GM23338 (cell line): ENCODE data around the gene PNPT1. TPM values are rescaled to one million over a fixed set of nuclear protein-coding genes. Genes with fewer than 3 reads are reported as not detected.

Experiments
- ATAC-seq: fragments of 200-7000 bp; cut with Tn5 transposase; 3 replicates; pipeline ENCODE4 v1.9.1; 2020
- DNase-seq: peaks from one replicate; pipeline ENCODE4 v3.0.0-alpha.2; 2015; ENCODE audit warnings: low spot score
- H2AFZ ChIP-seq: fragments of 200-600 bp; sonication (generic); 2 replicates; pipeline ENCODE4 v1.8.0; 2016; ENCODE audit warnings: antibody characterized with exemption, mild to moderate bottlenecking, moderate library complexity
- H3F3A ChIP-seq: fragments of 200-600 bp; sonication (generic); replicated peaks from 2 replicates; pipeline ENCODE4 v1.8.0; 2017; ENCODE audit warnings: antibody characterized with exemption, mixed run types, low read depth
- H3K27ac ChIP-seq: fragments of 200-600 bp; sonication (generic); 2 replicates; pipeline ENCODE4 v1.6.1; 2016; ENCODE audit warnings: low read depth
- H3K27me3 ChIP-seq: fragments of 200-600 bp; sonication (generic); 2 replicates; pipeline ENCODE4 v1.8.0; 2016; ENCODE audit warnings: mild to moderate bottlenecking, mixed run types, moderate library complexity; ENCODE audit not compliant: insufficient read depth
- H3K36me3 ChIP-seq: fragments of 200-600 bp; sonication (generic); 2 replicates; pipeline ENCODE4 v1.8.0; 2016; ENCODE audit warnings: mild to moderate bottlenecking; ENCODE audit not compliant: insufficient read depth
- H3K4me1 ChIP-seq: fragments of 200-600 bp; sonication (generic); 2 replicates; pipeline ENCODE4 v1.8.0; 2016; ENCODE audit warnings: mild to moderate bottlenecking, moderate library complexity; ENCODE audit not compliant: insufficient read depth
- H3K4me2 ChIP-seq: fragments of 200-600 bp; sonication (generic); 2 replicates; pipeline ENCODE4 v1.7.1; 2017; ENCODE audit warnings: mixed run types
- H3K4me3 ChIP-seq: fragments of 200-600 bp; sonication (generic); 2 replicates; pipeline ENCODE4 v1.6.1; 2016; ENCODE audit warnings: mixed run types
- H3K79me2 ChIP-seq: fragments of 200-600 bp; sonication (generic); replicated peaks from 2 replicates; pipeline ENCODE4 v1.8.0; 2017; ENCODE audit warnings: mild to moderate bottlenecking; ENCODE audit not compliant: insufficient read depth
- H3K9me2 ChIP-seq: fragments of 200-600 bp; sonication (generic); 2 replicates; pipeline ENCODE4 v1.8.0; 2017; ENCODE audit not compliant: insufficient read depth
- H4K20me1 ChIP-seq: fragments of 200-600 bp; sonication (generic); replicated peaks from 2 replicates; pipeline ENCODE4 v1.8.0; 2017; ENCODE audit warnings: mild to moderate bottlenecking; ENCODE audit not compliant: insufficient read depth
- H3K27ac Mint-ChIP-seq: 2 replicates; pipeline ENCODE4 v1.8.0; 2020; ENCODE audit warnings: inconsistent platforms, mild to moderate bottlenecking, moderate library complexity, mixed read lengths
- H3K27me3 Mint-ChIP-seq: 3 replicates; pipeline ENCODE4 v1.8.0; 2022; ENCODE audit warnings: low read depth, mild to moderate bottlenecking, moderate library complexity, mixed read lengths, inconsistent platforms; ENCODE audit not compliant: insufficient read depth, poor library complexity
- H3K36me3 Mint-ChIP-seq: 3 replicates; pipeline ENCODE4 v1.8.0; 2021; ENCODE audit warnings: low read depth, mild to moderate bottlenecking, inconsistent platforms, moderate library complexity, mixed read lengths
- H3K4me1 Mint-ChIP-seq: 3 replicates; pipeline ENCODE4 v1.8.0; 2020; ENCODE audit warnings: mild to moderate bottlenecking, inconsistent platforms, mixed read lengths
- H3K4me3 Mint-ChIP-seq: 3 replicates; pipeline ENCODE4 v1.8.0; 2021; ENCODE audit warnings: moderate library complexity, mild to moderate bottlenecking, inconsistent platforms, mixed read lengths
- H3K9me3 Mint-ChIP-seq: 3 replicates; pipeline ENCODE4 v1.8.0; 2020; ENCODE audit warnings: moderate library complexity, mild to moderate bottlenecking, inconsistent platforms, mixed read lengths
- CREB1 ChIP-seq: fragments of 250-450 bp; sonication (Bioruptor Pico); IDR thresholded peaks from 2 replicates; pipeline ENCODE4 v1.5.0; 2020; ENCODE audit warnings: low read depth, mild to moderate bottlenecking, moderate library complexity
- EZH2 ChIP-seq: fragments of 200-600 bp; sonication (generic); IDR thresholded peaks from one replicate; pipeline ENCODE4 v1.8.0; 2017; ENCODE audit warnings: antibody characterized with exemption, mild to moderate bottlenecking, low read depth; ENCODE audit not compliant: unreplicated experiment
- EZH2phosphoT487 ChIP-seq: fragments of 200-600 bp; sonication (generic); IDR thresholded peaks from one replicate; pipeline ENCODE4 v1.8.1; 2018; ENCODE audit warnings: antibody characterized with exemption; ENCODE audit not compliant: unreplicated experiment
- JUNB ChIP-seq: IDR thresholded peaks from one replicate; pipeline ENCODE4 v1.6.1; 2016; ENCODE audit warnings: antibody characterized with exemption; ENCODE audit not compliant: unreplicated experiment
- NANOG ChIP-seq: IDR thresholded peaks from 2 replicates; pipeline ENCODE4 v1.6.1; 2016; ENCODE audit warnings: antibody characterized with exemption, borderline replicate concordance
- POLR2AphosphoS5 ChIP-seq: IDR thresholded peaks from 2 replicates; pipeline ENCODE4 v1.6.1; 2016; ENCODE audit warnings: antibody characterized with exemption, low read depth
- REST ChIP-seq: IDR thresholded peaks from one replicate; pipeline ENCODE4 v1.6.1; 2018; ENCODE audit warnings: antibody characterized with exemption; ENCODE audit not compliant: unreplicated experiment
- STAT1 ChIP-seq: IDR thresholded peaks from one replicate; pipeline ENCODE4 v1.6.1; 2016; ENCODE audit warnings: antibody characterized with exemption; ENCODE audit not compliant: unreplicated experiment
- ZNF114 ChIP-seq: fragments of 250-450 bp; sonication (Bioruptor Pico); IDR thresholded peaks from 2 replicates; pipeline ENCODE4 v1.5.0; 2020; ENCODE audit warnings: mild to moderate bottlenecking, moderate library complexity
- ZNF331 ChIP-seq: fragments of 250-450 bp; sonication (Bioruptor Pico); IDR thresholded peaks from 2 replicates; pipeline ENCODE4 v1.5.0; 2020; ENCODE audit warnings: low read depth, mild to moderate bottlenecking, moderate library complexity
- polyA plus RNA-seq: library from polyadenylated mRNA; unstranded; fragments of >200 nt; fragmentation: Nextera tagmentation; extraction: Ambion mirVana; gene quantifications from 2 replicates; pipeline ENCODE4 v1.2.1, GENCODE V29; 2016
- total RNA-seq: library from RNA; depleted of rRNA; stranded (reverse); fragments of >200 nt; shearing (Covaris generic); gene quantifications from 2 replicates; pipeline ENCODE4 v1.2.3, GENCODE V29; 2014
- TF ChIP-seq, protein P1 (sequence below): fragments of 250-450 bp; sonication (Bioruptor Pico); IDR thresholded peaks from 2 replicates; pipeline ENCODE4 v1.5.0; 2020; ENCODE audit warnings: mild to moderate bottlenecking, moderate library complexity
- TF ChIP-seq, protein P2 (sequence below): IDR thresholded peaks from 2 replicates; pipeline ENCODE4 v1.6.1; 2016; ENCODE audit warnings: antibody characterized with exemption
- TF ChIP-seq, protein P3 (sequence below), 2 experiments: fragments of 200-600 bp in 1 of 2; sonication (generic) in 1 of 2; conservative IDR thresholded peaks; 2 replicates each; pipeline versions ENCODE4 v1.5.1 to v1.6.1; 2016 to 2017; ENCODE audit warnings: antibody characterized with exemption in 2 of 2, low read depth in 2 of 2, mild to moderate bottlenecking in 2 of 2, moderate library complexity in 1 of 2

PNPT1 gene
- total and polyA plus RNA-seq, 2 experiments from 2014 or later, result 31.1 to 34.6 TPM

DNA sequence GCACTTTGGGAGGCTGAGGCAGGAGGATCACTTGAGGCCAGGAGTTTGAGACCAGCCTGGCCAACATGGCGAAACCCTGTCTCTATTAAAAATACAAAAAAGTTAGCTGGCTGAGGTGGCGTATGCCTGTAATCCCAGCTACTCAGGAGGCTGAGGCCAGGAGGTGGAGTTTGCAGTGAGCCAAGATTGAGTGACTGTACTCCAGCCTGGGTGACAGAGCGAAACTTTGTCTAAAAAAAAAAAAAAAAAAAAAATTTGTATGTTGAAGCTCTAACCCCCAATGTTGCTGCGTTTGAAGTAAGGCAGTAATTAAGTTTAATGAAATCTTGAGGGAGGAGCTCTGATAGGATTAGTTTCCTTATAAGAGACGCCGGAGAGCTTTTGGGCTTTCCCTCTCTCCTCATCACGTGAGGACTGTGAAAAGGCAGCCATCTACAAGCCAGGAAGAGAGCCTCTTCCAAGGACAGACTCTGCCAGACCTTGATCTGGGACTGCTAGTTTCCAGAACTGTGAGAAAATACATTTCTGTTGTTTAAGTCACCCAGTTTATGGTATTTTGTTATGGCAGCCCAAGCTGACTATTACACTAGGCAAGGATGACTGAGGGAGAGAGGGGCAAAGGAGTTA lies 11.5 kb upstream of the PNPT1 start:
- no peak overlapping the region for H3K27ac ChIP-seq
- no peaks in the 10 kb centered on the region for H4K20me1 ChIP-seq
- Mint-ChIP-seq H3K4me3 (no peak overlapping the region), H3K36me3 (no peaks in the 10 kb centered on the region), H3K9me3 (no peaks in the 10 kb centered on the region; the same call in 2 of the 3 replicates), H3K27me3 (no peaks in the 10 kb centered on the region), H3K4me1 (no peaks in the 10 kb centered on the region), H3K27ac (no peak overlapping the region)
- no peak for TF ChIP-seq STAT1
- TF ChIP-seq, protein P1, sequence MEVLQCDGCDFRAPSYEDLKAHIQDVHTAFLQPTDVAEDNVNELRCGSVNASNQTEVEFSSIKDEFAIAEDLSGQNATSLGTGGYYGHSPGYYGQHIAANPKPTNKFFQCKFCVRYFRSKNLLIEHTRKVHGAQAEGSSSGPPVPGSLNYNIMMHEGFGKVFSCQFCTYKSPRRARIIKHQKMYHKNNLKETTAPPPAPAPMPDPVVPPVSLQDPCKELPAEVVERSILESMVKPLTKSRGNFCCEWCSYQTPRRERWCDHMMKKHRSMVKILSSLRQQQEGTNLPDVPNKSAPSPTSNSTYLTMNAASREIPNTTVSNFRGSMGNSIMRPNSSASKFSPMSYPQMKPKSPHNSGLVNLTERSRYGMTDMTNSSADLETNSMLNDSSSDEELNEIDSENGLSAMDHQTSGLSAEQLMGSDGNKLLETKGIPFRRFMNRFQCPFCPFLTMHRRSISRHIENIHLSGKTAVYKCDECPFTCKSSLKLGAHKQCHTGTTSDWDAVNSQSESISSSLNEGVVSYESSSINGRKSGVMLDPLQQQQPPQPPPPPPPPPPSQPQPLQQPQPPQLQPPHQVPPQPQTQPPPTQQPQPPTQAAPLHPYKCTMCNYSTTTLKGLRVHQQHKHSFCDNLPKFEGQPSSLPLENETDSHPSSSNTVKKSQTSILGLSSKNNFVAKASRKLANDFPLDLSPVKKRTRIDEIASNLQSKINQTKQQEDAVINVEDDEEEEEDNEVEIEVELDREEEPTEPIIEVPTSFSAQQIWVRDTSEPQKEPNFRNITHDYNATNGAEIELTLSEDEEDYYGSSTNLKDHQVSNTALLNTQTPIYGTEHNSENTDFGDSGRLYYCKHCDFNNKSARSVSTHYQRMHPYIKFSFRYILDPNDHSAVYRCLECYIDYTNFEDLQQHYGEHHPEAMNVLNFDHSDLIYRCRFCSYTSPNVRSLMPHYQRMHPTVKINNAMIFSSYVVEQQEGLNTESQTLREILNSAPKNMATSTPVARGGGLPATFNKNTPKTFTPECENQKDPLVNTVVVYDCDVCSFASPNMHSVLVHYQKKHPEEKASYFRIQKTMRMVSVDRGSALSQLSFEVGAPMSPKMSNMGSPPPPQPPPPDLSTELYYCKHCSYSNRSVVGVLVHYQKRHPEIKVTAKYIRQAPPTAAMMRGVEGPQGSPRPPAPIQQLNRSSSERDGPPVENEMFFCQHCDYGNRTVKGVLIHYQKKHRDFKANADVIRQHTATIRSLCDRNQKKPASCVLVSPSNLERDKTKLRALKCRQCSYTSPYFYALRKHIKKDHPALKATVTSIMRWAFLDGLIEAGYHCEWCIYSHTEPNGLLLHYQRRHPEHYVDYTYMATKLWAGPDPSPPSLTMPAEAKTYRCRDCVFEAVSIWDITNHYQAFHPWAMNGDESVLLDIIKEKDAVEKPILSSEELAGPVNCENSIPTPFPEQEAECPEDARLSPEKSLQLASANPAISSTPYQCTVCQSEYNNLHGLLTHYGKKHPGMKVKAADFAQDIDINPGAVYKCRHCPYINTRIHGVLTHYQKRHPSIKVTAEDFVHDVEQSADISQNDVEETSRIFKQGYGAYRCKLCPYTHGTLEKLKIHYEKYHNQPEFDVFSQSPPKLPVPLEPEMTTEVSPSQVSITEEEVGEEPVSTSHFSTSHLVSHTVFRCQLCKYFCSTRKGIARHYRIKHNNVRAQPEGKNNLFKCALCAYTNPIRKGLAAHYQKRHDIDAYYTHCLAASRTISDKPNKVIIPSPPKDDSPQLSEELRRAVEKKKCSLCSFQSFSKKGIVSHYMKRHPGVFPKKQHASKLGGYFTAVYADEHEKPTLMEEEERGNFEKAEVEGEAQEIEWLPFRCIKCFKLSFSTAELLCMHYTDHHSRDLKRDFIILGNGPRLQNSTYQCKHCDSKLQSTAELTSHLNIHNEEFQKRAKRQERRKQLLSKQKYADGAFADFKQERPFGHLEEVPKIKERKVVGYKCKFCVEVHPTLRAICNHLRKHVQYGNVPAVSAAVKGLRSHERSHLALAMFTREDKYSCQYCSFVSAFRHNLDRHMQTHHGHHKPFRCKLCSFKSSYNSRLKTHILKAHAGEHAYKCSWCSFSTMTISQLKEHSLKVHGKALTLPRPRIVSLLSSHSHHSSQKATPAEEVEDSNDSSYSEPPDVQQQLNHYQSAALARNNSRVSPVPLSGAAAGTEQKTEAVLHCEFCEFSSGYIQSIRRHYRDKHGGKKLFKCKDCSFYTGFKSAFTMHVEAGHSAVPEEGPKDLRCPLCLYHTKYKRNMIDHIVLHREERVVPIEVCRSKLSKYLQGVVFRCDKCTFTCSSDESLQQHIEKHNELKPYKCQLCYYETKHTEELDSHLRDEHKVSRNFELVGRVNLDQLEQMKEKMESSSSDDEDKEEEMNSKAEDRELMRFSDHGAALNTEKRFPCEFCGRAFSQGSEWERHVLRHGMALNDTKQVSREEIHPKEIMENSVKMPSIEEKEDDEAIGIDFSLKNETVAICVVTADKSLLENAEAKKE (CRISPR knock-in tag), result no peak
- no peak for TF ChIP-seq REST
- TF ChIP-seq EZH2, result no peak
- TF ChIP-seq ZNF114 (CRISPR knock-in tag), result no peak
- TF ChIP-seq CREB1 (CRISPR knock-in tag), result no peak
- TF ChIP-seq, protein P2, sequence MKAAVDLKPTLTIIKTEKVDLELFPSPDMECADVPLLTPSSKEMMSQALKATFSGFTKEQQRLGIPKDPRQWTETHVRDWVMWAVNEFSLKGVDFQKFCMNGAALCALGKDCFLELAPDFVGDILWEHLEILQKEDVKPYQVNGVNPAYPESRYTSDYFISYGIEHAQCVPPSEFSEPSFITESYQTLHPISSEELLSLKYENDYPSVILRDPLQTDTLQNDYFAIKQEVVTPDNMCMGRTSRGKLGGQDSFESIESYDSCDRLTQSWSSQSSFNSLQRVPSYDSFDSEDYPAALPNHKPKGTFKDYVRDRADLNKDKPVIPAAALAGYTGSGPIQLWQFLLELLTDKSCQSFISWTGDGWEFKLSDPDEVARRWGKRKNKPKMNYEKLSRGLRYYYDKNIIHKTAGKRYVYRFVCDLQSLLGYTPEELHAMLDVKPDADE, result no peak
- TF ChIP-seq, protein P3, sequence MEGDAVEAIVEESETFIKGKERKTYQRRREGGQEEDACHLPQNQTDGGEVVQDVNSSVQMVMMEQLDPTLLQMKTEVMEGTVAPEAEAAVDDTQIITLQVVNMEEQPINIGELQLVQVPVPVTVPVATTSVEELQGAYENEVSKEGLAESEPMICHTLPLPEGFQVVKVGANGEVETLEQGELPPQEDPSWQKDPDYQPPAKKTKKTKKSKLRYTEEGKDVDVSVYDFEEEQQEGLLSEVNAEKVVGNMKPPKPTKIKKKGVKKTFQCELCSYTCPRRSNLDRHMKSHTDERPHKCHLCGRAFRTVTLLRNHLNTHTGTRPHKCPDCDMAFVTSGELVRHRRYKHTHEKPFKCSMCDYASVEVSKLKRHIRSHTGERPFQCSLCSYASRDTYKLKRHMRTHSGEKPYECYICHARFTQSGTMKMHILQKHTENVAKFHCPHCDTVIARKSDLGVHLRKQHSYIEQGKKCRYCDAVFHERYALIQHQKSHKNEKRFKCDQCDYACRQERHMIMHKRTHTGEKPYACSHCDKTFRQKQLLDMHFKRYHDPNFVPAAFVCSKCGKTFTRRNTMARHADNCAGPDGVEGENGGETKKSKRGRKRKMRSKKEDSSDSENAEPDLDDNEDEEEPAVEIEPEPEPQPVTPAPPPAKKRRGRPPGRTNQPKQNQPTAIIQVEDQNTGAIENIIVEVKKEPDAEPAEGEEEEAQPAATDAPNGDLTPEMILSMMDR (conservative IDR thresholded peaks at IDR 0.05; ENCODE audit: low read depth in 2 of 2), result no peak
- TF ChIP-seq NANOG, result no peak
- no peak for TF ChIP-seq ZNF331 (CRISPR knock-in tag)
- no peak for TF ChIP-seq EZH2phosphoT487
- no peak for TF ChIP-seq POLR2AphosphoS5
- no peak for TF ChIP-seq JUNB
- no peaks in the 10 kb centered on the region for H3K36me3 ChIP-seq
- no peak for DNase-seq
- H3K79me2 ChIP-seq, result no peaks in the 10 kb centered on the region
- H2AFZ ChIP-seq, result no peak overlapping the region
- H3K27me3 ChIP-seq, result no peaks in the 10 kb centered on the region
- no peaks in the 10 kb centered on the region for H3K9me2 ChIP-seq
- no peaks in the 10 kb centered on the region for H3F3A ChIP-seq
- H3K4me3 ChIP-seq, result no peak overlapping the region
- no peaks in the 10 kb centered on the region for H3K4me1 ChIP-seq
- no peak overlapping the region for H3K4me2 ChIP-seq
- ATAC-seq, result no peak
